Measurements from ENCODE around the gene MCM7. TPM values are rescaled to one million over a fixed set of nuclear protein-coding genes. Genes with fewer than 3 reads are reported as not detected.

The MCM7 gene
- total and polyA plus RNA-seq, 2 donors (not counting 1 experiment from before 2014, with no cell fraction given): 24.4 to 34.3 TPM

DNA sequence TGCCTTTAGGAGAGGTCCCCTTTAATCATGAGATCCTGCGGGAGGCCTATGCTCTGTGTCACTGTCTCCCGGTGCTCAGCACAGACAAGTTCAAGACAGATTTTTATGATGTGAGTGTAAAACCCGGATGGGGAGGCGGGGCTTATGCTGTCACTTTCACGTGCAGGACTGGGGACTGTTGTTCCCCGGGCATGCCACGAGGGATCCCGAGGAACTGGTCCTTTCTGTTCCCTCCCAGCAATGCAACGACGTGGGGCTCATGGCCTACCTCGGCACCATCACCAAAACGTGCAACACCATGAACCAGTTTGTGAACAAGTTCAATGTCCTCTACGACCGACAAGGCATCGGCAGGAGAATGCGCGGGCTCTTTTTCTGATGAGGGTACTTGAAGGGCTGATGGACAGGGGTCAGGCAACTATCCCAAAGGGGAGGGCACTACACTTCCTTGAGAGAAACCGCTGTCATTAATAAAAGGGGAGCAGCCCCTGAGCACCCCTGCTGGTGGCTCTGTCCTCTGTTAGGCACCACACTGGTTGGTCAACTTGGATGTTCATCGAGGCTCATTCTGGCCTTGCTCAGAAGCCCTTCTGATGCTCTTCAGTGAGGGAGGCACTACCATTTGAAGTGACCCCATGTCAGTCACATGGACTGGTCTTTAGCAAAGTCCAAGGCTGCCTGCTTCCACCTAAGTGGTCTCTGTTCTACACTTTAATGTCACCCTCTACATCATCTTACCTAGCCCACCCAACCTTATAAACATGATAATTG lies 9.6 kb downstream of the MCM7 start:
- Histone ChIP-seq H3K79me2 (ENCODE audit: control insufficient read depth, insufficient read depth, low read length) (peaks cover 27% of the 10 kb centered on the region), H3K9me3 (ENCODE audit: control insufficient read depth, insufficient read depth, low read depth, low read length) (no peaks in the 10 kb centered on the region), H3K4me3 (replicated peaks in 1 of 4; ENCODE audit: control extremely low read depth in 1 of 4, insufficient read depth in 1 of 4, low read depth in 3 of 4, low read length in 4 of 4) (no peak overlapping the region), H3K36me3 (ENCODE audit: control insufficient read depth, insufficient read depth, low read length) (peaks cover 46% of the 10 kb centered on the region), H3K9ac (ENCODE audit: insufficient read depth, low read length) (no peak overlapping the region), H3K4me1 (ENCODE audit: control insufficient read depth, extremely low read depth, insufficient read depth, low read length) (peaks cover 26% of the 10 kb centered on the region), H3K27me3 (ENCODE audit: control insufficient read depth, insufficient read depth, low read length) (no peaks in the 10 kb centered on the region), H3K4me2 (ENCODE audit: extremely low read depth, insufficient read depth, low read length) (peak overlapping the region; percentile 15), H2AFZ (ENCODE audit: low read length) (no peak overlapping the region), H4K20me1 (ENCODE audit: control insufficient read depth, extremely low read depth, insufficient read depth, low read length) (no peaks in the 10 kb centered on the region), H3K27ac (ENCODE audit: insufficient read depth, low read length) (peak overlapping the region; percentile 34)
- peak in 1 of 2 donors; percentile 29 for DNase-seq (ENCODE audit: low read depth in 2 of 2)
- no peak for TF ChIP-seq EZH2 (IDR thresholded peaks at IDR 0.05; ENCODE audit: low read length, missing control alignments)
- TF ChIP-seq, protein P1, sequence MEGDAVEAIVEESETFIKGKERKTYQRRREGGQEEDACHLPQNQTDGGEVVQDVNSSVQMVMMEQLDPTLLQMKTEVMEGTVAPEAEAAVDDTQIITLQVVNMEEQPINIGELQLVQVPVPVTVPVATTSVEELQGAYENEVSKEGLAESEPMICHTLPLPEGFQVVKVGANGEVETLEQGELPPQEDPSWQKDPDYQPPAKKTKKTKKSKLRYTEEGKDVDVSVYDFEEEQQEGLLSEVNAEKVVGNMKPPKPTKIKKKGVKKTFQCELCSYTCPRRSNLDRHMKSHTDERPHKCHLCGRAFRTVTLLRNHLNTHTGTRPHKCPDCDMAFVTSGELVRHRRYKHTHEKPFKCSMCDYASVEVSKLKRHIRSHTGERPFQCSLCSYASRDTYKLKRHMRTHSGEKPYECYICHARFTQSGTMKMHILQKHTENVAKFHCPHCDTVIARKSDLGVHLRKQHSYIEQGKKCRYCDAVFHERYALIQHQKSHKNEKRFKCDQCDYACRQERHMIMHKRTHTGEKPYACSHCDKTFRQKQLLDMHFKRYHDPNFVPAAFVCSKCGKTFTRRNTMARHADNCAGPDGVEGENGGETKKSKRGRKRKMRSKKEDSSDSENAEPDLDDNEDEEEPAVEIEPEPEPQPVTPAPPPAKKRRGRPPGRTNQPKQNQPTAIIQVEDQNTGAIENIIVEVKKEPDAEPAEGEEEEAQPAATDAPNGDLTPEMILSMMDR (conservative IDR thresholded peaks at IDR 0.05 in 1 of 2, IDR thresholded peaks at IDR 0.05 in 1 of 2; ENCODE audit: low read depth in 1 of 2, low read length in 2 of 2): peak in 1 of 2 donors; percentile 19

DNA sequence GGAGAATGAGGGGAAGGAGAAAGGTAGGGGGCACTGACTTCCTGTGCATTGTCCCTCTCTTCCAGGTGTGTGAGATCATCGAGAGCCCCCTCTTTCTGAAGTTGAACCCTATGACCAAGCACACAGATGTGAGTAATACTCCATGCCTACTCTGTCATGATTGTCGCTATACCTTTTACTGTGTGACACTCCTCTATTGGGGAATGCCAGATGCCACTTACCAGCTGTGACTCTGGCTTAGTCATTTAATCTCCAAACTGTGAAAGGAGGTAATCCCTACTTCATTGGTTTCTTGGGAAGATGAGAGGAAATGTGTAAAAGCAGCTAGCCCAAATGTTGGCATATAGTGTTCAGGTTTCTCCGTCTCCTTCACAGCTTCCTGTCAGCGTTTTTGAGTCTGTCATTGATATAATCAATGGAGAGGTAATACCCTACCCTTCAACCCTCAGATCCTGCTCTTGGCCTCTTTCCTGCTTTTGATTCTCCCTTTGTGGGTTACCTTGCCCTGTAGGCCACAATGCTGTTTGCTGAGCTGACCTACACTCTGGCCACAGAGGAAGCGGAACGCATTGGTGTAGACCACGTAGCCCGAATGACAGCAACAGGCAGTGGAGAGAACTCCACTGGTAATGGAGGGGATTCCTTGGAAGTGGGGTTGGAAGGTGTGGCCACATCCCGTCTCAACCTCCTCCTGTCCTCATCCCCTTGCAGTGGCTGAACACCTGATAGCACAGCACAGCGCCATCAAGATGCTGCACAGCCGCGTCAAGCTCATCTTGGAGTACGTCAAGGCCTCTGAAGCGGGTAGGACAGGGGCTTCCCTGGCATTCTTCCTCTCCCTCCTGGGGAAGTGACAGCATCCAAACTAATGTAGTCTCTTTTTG lies 10.4 kb downstream of the MCM7 start:
- TF ChIP-seq, protein P1 (conservative IDR thresholded peaks at IDR 0.05 in 1 of 2, IDR thresholded peaks at IDR 0.05 in 1 of 2; ENCODE audit: low read depth in 1 of 2, low read length in 2 of 2): no peak
- TF ChIP-seq EZH2 (IDR thresholded peaks at IDR 0.05; ENCODE audit: low read length, missing control alignments): no peak
- peak overlapping the region; percentile 34 for H3K27ac ChIP-seq (ENCODE audit: insufficient read depth, low read length)
- H3K4me1 ChIP-seq (ENCODE audit: control insufficient read depth, extremely low read depth, insufficient read depth, low read length): peaks cover 27% of the 10 kb centered on the region
- no peak for DNase-seq (ENCODE audit: low read depth in 2 of 2)
- no peaks in the 10 kb centered on the region for H4K20me1 ChIP-seq (ENCODE audit: control insufficient read depth, extremely low read depth, insufficient read depth, low read length)
- no peaks in the 10 kb centered on the region for H3K9me3 ChIP-seq (ENCODE audit: control insufficient read depth, insufficient read depth, low read depth, low read length)
- peaks cover 42% of the 10 kb centered on the region for H3K36me3 ChIP-seq (ENCODE audit: control insufficient read depth, insufficient read depth, low read length)
- no peak overlapping the region for H2AFZ ChIP-seq (ENCODE audit: low read length)
- no peak overlapping the region for H3K4me3 ChIP-seq (replicated peaks in 1 of 4; ENCODE audit: control extremely low read depth in 1 of 4, insufficient read depth in 1 of 4, low read depth in 3 of 4, low read length in 4 of 4)
- peak overlapping the region; percentile 15 for H3K4me2 ChIP-seq (ENCODE audit: extremely low read depth, insufficient read depth, low read length)
- H3K9ac ChIP-seq (ENCODE audit: insufficient read depth, low read length): no peak overlapping the region
- H3K27me3 ChIP-seq (ENCODE audit: control insufficient read depth, insufficient read depth, low read length): no peaks in the 10 kb centered on the region
- peaks cover 27% of the 10 kb centered on the region for H3K79me2 ChIP-seq (ENCODE audit: control insufficient read depth, insufficient read depth, low read length)

Data from fibroblast of lung (primary cell).